GM18526 (cell line): ENCODE results near the gene NDOR1.

Source experiments
- POLR2A ChIP-seq: IDR thresholded peaks from 3 replicates; pipeline ENCODE4 v1.6.1; 2011; ENCODE audit not compliant: insufficient read length; ENCODE audit errors: extremely low read depth

NDOR1 gene

GRCh38 chr9:137234758-137235423 is 29.4 kb downstream of the NDOR1 start:
- TF ChIP-seq POLR2A = no peak

- no peak for TF ChIP-seq POLR2A
Measured at GRCh38 chr9:137235424-137236237, 30.1 kb downstream of the NDOR1 start.

DNA sequence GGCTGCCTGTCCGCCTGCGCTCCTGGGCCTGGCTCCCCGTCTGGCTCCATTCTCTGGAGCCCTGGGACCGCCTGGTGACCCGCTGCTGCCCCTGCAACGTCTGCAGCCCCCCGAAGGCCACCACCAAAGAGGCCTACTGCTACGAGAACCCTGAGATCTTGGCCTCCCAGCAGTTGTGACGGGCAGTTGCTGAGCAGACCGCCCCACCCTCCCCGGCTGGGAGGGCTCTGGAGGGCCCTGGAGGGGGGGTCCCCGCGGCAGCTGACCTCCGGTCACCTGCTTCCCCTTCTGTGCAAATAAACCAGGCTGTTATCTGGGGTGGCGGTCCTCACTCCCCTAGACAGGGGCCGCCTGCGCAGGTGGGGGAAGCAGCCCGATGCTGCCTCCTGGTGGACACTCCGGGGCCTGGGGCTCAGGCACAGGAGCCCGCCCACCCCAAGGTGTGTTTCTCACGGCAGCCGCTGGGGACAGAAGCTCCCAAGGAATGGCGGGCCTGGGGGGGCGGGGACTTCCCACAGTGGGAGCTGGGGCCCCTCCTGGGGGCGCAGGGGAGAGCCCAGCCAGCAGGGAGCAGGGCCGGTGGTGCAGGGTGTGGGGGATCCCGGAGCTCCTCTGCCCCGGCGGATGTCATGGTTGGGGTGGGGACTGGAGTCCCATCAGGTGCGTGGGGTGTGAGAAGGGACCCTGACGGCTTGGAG is 30.9 kb downstream of the NDOR1 start:
- peak; percentile 29 for TF ChIP-seq POLR2A

DNA sequence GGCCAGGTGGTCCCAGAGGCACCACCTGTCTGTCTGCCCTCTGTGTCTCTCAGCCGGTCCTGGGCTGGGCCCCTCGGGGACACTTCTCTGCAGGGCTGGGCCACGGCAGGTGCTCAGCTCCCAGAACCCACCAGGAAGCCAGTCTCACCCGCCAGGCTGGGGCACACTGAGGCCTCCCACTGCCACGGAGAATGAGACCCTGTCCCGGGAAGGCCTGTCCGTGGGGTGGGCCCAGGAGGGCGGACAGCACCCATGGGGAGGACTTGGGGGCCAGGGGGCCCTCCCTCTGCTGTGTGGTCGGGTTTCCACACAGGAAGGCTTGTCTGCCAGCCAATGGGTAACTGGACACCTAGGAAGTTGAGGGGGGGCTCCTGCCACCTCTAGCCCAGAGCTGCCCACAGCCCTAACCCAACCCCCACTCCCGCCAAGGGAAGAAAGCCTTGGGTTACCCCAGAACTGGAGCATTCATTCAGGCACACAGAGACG is 31.5 kb downstream of the NDOR1 start:
- TF ChIP-seq POLR2A = no peak

DNA sequence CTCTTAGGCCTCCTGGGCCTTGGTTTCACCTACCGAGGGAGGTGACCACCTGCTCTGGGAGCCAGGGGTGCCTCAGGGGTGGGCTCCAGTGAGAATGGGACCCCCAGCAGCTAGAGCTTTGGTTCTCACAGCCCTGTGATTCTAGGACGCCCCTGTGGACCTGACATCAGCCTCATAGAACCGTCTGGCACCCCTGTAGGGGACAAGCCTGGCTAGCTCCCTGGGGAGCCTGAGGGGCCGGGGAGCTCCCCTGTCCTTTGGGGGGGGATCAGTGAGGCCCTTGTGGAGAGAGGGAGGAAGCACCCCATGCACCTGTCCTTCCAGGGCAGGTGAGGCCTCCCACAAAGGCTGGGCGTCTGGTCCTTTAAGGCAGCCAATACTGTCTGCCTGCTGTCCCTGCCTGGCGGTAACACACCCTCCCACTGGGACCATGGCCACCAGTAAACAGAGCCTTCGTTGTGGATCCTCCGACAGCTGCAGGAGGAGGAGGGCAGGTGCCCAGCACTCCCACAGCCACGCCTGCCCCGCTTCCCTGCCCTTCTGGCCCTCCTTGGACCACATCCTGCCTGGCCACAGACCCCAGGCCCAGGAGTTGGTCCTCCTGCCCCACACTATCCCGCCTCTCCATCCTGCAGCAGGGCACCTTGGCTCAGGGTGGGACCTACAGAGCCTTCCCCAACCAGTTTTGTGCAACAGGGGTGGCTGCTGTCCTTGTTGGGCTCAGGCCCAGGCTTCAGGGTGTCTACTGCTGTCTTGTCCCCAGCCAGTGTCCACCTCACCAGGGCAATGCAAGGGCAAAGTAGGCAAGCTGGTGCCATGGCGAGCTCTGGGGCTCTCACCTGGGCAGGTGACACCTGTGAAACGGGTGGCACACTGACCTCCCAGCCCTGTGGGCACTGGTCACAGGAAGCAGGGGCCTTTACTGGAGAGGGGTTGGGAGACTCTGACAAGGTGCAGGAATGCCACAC is 32.5 kb downstream of the NDOR1 start:
- no peak for TF ChIP-seq POLR2A

- peak; percentile 69 for TF ChIP-seq POLR2A
Measured at GRCh38 chr9:137240318-137240840, 34.9 kb downstream of the NDOR1 start.

DNA sequence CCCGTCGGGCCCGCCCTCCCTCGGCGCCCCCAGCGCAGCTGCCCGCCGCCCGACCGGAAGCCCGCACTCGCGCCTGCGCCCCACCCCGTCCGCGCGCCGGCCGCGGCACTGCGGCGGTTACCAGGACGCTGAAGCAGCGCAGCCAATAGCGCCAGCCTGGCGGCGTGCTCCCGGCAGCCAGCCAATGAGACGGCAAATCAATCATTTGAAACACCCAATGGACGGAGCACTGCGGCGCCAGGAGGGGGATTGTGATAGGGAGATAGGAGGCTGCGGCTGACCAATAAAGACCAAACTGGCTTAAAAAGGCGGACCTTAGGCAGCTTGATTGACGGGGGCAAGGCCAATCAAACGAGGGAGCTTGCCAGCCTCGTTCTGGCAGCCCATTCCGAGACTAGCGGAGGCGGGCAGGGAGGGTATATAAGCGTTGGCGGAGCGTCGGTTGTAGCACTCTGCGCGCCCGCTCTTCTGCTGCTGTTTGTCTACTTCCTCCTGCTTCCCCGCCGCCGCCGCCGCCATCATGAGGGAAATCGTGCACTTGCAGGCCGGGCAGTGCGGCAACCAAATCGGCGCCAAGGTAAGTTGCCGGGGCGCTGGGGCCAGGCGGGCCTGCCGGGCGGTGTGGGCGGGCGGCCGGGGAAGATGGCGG is 35.5 kb downstream of the NDOR1 start, which contains the start of gene TUBB4B:
TSS of gene TUBB4B (plus strand) at position 447 of the 649 bp plus-strand sequence. CDS start at position 521, 74 bp downstream.
- peak; percentile 100 for TF ChIP-seq POLR2A

GRCh38 chr9:137241490-137242268 is 36.2 kb downstream of the NDOR1 start:
- TF ChIP-seq POLR2A = no peak

GRCh38 chr9:137242269-137243203 is 37.0 kb downstream of the NDOR1 start:
- no peak for TF ChIP-seq POLR2A

DNA sequence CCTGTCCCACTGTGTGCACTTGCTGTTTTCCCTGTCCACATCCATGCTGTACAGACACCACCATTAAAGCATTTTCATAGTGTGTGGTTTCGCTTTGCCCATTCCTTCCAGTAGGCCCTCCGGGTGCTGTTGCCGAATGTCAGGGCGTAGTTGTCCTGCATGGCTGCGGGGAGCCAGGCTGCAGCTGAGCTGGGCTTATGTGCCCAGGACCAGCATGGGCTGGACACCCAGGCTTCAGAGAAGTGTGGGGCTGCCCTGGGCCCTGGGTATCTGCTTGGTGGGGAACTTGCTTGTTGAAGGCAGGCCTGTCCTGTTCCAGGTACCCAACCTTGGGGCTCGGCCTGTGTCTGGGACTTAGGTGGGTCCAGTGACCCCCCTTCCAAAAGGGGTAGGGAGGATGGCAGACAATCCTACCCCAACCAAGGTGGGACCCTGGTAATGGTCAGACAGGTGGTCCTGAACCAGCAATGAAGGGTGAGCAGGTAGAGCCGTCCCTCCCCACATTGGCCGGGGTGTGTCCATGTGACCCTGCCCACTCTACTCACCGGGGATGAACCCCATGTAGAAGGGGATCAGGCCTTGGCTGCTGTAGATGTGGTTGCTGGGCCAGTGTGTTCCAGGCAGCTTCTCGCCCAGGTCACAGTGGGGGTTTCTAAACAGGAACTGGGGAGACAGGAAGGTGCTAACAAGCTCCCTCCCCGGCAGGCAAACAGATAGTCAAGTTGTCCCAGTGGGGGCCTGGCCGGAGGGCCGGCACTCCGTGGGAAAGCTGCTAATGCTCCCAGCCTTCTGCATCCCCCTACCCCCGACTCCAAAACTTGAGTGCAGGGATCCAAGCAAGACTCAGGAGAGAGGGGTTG is 38.4 kb downstream of the NDOR1 start:
- peak; percentile 19 for TF ChIP-seq POLR2A
